ENCODE results near the gene MYO1B.

The MYO1B gene

DNA sequence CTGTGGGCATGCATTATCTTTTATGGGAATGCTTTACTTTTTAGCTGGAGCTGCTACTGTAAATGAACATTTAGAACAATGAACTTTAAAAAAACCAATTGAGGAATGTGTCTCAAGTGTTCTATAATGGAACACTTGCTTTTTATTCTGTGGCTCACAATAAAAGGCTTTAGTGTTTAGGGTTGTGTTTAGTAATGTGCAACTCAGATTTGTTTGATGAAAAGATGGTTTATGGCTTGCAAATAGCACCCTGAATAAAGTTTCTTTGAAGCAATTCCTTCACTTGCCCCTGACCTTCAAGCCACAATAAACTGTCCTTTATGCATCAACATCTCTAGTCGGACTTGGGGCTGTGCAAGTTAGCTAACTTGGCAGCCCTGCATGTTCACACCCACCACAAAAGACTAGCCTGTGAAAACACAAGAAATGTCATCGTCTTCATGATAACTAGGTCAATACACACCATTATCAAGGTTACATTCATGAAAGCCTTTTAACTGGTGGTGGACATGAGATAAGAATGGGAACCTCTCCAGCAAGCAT is 98.7 kb downstream of the MYO1B start:
- TF ChIP-seq, protein P1, sequence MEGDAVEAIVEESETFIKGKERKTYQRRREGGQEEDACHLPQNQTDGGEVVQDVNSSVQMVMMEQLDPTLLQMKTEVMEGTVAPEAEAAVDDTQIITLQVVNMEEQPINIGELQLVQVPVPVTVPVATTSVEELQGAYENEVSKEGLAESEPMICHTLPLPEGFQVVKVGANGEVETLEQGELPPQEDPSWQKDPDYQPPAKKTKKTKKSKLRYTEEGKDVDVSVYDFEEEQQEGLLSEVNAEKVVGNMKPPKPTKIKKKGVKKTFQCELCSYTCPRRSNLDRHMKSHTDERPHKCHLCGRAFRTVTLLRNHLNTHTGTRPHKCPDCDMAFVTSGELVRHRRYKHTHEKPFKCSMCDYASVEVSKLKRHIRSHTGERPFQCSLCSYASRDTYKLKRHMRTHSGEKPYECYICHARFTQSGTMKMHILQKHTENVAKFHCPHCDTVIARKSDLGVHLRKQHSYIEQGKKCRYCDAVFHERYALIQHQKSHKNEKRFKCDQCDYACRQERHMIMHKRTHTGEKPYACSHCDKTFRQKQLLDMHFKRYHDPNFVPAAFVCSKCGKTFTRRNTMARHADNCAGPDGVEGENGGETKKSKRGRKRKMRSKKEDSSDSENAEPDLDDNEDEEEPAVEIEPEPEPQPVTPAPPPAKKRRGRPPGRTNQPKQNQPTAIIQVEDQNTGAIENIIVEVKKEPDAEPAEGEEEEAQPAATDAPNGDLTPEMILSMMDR (IDR thresholded peaks at IDR 0.05; ENCODE audit: low read depth, low read length) = no peak

DNA sequence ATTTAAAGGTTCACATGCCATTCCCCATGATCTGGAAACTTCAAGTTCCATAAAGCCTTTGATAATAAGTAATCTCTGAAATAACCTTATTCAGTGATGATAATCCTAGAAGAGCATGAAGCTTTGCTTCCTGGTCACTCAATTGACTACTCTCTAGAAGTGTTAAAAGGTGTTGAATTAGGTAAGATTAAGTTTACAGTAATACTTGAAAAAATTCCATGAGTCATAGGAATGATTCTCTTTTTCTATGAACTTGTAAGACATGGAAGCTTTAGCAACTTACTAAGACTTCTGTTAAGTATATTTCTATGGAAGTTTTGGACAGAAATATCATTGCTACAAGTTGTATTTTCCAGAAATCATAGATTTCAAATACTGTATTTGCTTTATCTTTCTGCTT is 100.6 kb downstream of the MYO1B start:
- DNase-seq (ENCODE audit: low read depth, low spot score) = peak; percentile 45
- in situ Hi-C loops (cut with HindIII; ENCODE audit: low sequenced_read_pairs) = no loop called here
- TF ChIP-seq, protein P1 (IDR thresholded peaks at IDR 0.05; ENCODE audit: low read depth, low read length) = no peak
- no peak overlapping the region for H3K4me3 ChIP-seq (ENCODE audit: low read depth, low read length)

More for the DNA sequence above, 98.7 kb downstream of the MYO1B start:
- no peak for DNase-seq (ENCODE audit: low read depth, low spot score)
- H3K4me3 ChIP-seq (ENCODE audit: low read depth, low read length) = no peak overlapping the region
- in situ Hi-C loops (cut with HindIII; ENCODE audit: low sequenced_read_pairs) = no loop called here

DNA sequence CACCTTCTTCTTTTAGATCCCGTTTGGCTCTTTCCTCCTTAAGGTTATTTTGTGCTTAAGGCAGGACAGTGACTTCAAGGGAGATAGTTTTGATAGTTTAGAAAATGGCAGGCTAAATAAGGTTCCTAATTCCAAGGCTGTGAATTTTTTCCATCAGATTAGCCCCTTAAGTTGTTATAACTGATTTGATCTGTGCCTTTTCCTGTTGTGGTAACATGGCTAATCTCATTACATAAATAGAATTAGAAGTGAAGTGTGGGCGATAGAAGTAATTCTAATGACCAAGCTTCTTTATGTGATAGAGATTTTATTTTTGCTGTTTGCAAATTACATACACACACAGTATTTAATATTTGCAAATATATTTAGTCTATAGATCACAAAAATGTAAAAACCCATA is 102.0 kb downstream of the MYO1B start:
- no peak overlapping the region for H3K4me3 ChIP-seq (ENCODE audit: low read depth, low read length)
- in situ Hi-C loops (cut with HindIII; ENCODE audit: low sequenced_read_pairs) = no loop called here
- DNase-seq (ENCODE audit: low read depth, low spot score) = no peak
- TF ChIP-seq, protein P1 (IDR thresholded peaks at IDR 0.05; ENCODE audit: low read depth, low read length) = no peak

DNA sequence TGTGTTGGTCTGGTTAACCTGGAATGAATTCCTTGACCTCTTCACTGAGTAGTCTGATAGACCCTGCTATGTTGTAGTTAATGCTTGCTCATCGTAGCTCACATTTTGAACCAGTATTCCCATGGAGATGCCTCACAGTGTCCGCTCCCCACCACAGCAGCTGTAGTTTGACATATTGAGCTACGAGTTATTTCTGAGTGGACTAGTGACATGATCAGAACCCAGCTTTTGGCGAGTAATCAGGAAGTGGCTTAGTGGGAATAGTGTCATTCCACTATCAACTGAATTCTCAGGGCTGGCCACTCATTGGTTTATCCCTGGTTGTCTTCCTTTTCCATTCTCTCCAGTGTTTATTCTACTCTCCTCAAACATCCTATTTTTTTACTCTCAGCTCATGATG is 102.7 kb downstream of the MYO1B start:
- in situ Hi-C loops (cut with HindIII; ENCODE audit: low sequenced_read_pairs) = no loop called here
- TF ChIP-seq, protein P1 (IDR thresholded peaks at IDR 0.05; ENCODE audit: low read depth, low read length) = no peak
- peak; percentile 34 for DNase-seq (ENCODE audit: low read depth, low spot score)
- H3K4me3 ChIP-seq (ENCODE audit: low read depth, low read length) = no peak overlapping the region

DNA sequence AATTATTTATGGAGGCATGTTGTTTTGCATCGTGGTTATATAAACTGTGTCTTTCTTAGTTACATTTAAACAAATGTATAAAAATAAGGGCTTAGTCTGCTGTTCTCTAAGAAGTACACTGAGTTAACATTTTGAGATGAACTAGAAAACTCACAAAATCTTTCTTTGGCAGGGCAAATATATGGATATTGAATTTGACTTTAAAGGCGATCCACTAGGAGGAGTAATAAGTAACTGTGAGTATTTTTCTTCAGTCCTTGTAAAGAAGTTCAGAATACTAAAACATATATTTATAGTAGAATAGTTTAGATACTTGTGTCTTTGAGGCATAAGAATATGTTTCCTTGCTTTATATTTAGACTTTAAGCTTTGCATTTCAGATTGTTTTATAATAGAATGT is 104.8 kb downstream of the MYO1B start:
- in situ Hi-C loops (cut with HindIII; ENCODE audit: low sequenced_read_pairs) = no loop called here
- no peak for DNase-seq (ENCODE audit: low read depth, low spot score)
- no peak overlapping the region for H3K4me3 ChIP-seq (ENCODE audit: low read depth, low read length)
- TF ChIP-seq, protein P1 (IDR thresholded peaks at IDR 0.05; ENCODE audit: low read depth, low read length) = peak; percentile 7

DNA sequence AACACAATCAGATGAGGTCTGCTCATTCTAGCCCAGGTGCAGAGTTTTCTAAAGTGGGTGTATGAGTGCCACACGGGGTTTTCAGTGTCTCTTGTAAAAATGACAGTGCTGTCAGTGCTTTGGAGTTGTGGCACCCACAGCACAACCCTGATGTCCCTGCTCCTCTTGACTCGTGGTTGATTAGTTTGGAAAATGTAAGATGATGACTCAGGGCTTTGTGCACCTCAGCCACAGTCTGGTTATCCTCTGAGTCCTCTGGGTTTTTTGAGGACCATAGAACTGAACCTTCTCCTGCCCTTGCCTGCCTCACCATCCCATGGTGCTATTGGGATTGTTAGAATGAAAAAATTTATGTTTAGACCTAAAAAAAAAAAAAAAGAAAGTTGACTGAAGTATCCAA is 105.6 kb downstream of the MYO1B start:
- in situ Hi-C loops (cut with HindIII; ENCODE audit: low sequenced_read_pairs) = no loop called here
- DNase-seq (ENCODE audit: low read depth, low spot score) = peak; percentile 43
- TF ChIP-seq, protein P1 (IDR thresholded peaks at IDR 0.05; ENCODE audit: low read depth, low read length) = no peak
- H3K4me3 ChIP-seq (ENCODE audit: low read depth, low read length) = no peak overlapping the region

DNA sequence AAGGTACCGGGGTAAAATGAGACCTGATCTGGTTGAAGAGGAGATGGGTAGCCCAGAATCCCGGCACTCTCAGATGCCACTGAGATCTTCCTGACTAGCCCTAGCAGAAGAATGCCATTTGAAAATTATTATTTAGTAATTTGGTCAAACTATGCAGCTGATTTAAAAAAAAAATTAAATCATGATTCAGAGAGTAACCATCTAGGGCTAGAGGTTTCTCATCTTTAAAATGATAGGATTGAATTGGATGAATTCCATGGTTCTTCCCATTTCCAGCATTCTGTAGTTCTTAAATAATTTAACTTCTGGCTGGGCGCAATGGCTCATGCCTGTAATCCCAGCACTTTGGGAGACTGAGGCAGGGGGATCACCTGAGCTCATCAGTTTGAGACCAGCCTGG is 106.1 kb downstream of the MYO1B start:
- peak; percentile 25 for DNase-seq (ENCODE audit: low read depth, low spot score)
- H3K4me3 ChIP-seq (ENCODE audit: low read depth, low read length) = no peak overlapping the region
- in situ Hi-C loops (cut with HindIII; ENCODE audit: low sequenced_read_pairs) = no loop called here
- TF ChIP-seq, protein P1 (IDR thresholded peaks at IDR 0.05; ENCODE audit: low read depth, low read length) = no peak

Data from astrocyte of the spinal cord (primary cell).